T-helper 9 cell (primary cell): ENCODE results near the gene SYT12.
A peak's percentile ranks its signal among the peaks of the same experiment; 100 is the strongest.

ENCODE experiments used
- DNase-seq: peaks from one replicate; pipeline ENCODE4 v3.0.0-alpha.2; 2020

The SYT12 gene

GRCh38 chr11:67031791-67032561, 9.0 kb downstream of the SYT12 start:
- DNase-seq: no peak

GRCh38 chr11:67032830-67033551, 10.1 kb downstream of the SYT12 start:
- DNase-seq: no peak

GRCh38 chr11:67033661-67034166, 10.8 kb downstream of the SYT12 start:
- no peak for DNase-seq

GRCh38 chr11:67034350-67034749, 11.4 kb downstream of the SYT12 start:
- no peak for DNase-seq

GRCh38 chr11:67040147-67040546, 17.2 kb downstream of the SYT12 start:
- no peak for DNase-seq

GRCh38 chr11:67041602-67042001, 18.7 kb downstream of the SYT12 start:
- DNase-seq: no peak

- no peak for DNase-seq
These were observed 20.8 kb downstream of the SYT12 start for GRCh38 chr11:67043572-67044349.

- DNase-seq: no peak
These were observed 21.6 kb downstream of the SYT12 start for GRCh38 chr11:67044496-67044895.

GRCh38 chr11:67045314-67045713, 22.4 kb downstream of the SYT12 start:
- DNase-seq: no peak

GRCh38 chr11:67048515-67049130, 25.7 kb downstream of the SYT12 start:
- DNase-seq: no peak

- DNase-seq: no peak
These were observed 27.2 kb downstream of the SYT12 start for GRCh38 chr11:67050139-67050538.

GRCh38 chr11:67051180-67051893, 28.4 kb downstream of the SYT12 start:
- DNase-seq: no peak

GRCh38 chr11:67051945-67052488, 29.1 kb downstream of the SYT12 start:
- no peak for DNase-seq

- DNase-seq: no peak
These were observed 30.0 kb downstream of the SYT12 start for GRCh38 chr11:67052891-67053290.

- no peak for DNase-seq
These were observed 31.0 kb downstream of the SYT12 start for GRCh38 chr11:67053896-67054329.

- DNase-seq: no peak
These were observed 31.5 kb downstream of the SYT12 start for GRCh38 chr11:67054346-67054835.

- DNase-seq: no peak
These were observed 32.0 kb downstream of the SYT12 start for GRCh38 chr11:67054836-67055523.

GRCh38 chr11:67055812-67056211, 32.9 kb downstream of the SYT12 start:
- DNase-seq: no peak

- DNase-seq: peak; percentile 12
These were observed 33.6 kb downstream of the SYT12 start, which contains the start of gene RHOD for GRCh38 chr11:67056267-67057204. TSS of gene RHOD (plus strand) at chr11:67056847. CDS start at chr11:67056903, 56 bp downstream.
